Thymus (tissue), 11 donors: ENCODE measurements around the gene EPHA2. TPM values are rescaled to one million over a fixed set of nuclear protein-coding genes. Genes with fewer than 3 reads are reported as not detected.

Source experiments
- DNase-seq, 9 donors: peaks; one replicate each; pipeline ENCODE4 v3.0.0-alpha.2; 2013; ENCODE audit warnings: low spot score in 9 of 9, low read depth in 6 of 9, missing footprints in 1 of 9
- H3K27ac ChIP-seq, 2 donors: one replicate each; pipeline ENCODE4 v1.5.1; 2013; ENCODE audit warnings: control low read depth in 1 of 2, low read depth in 1 of 2, low read length in 1 of 2, mild to moderate bottlenecking in 1 of 2, moderate library complexity in 1 of 2
- H3K27me3 ChIP-seq, 2 donors: one replicate each; pipeline ENCODE4 v1.5.1; 2013; ENCODE audit warnings: low read length in 1 of 2; ENCODE audit not compliant: control insufficient read depth in 2 of 2, insufficient read depth in 1 of 2
- H3K36me3 ChIP-seq, 2 donors: one replicate each; pipeline ENCODE4 v1.5.1; 2013; ENCODE audit warnings: low read length in 1 of 2, mild to moderate bottlenecking in 1 of 2, moderate library complexity in 1 of 2; ENCODE audit not compliant: control insufficient read depth in 2 of 2, insufficient read depth in 2 of 2
- H3K4me1 ChIP-seq, 2 donors: one replicate each; pipeline ENCODE4 v1.5.1; 2013; ENCODE audit warnings: low read length in 2 of 2; ENCODE audit not compliant: control insufficient read depth in 2 of 2, insufficient read depth in 2 of 2
- H3K4me3 ChIP-seq, 2 donors: one replicate each; pipeline ENCODE4 v1.5.1; 2013; ENCODE audit warnings: low read length in 2 of 2, control low read depth in 1 of 2, mild to moderate bottlenecking in 1 of 2
- H3K9me3 ChIP-seq, 2 donors: one replicate each; pipeline ENCODE4 v1.5.1; 2013; ENCODE audit warnings: low read length in 1 of 2, mild to moderate bottlenecking in 1 of 2; ENCODE audit not compliant: control insufficient read depth in 2 of 2, insufficient read depth in 1 of 2
- WGBS: extraction: QIAGEN DNeasy Blood & Tissue Kit; methylation state at CpG from one replicate; pipeline ENCODE4 v1.1.7; 2013; 5-methylcytosine and 5-hydroxymethylcytosine counted together
- polyA plus RNA-seq: library from polyadenylated mRNA; stranded (reverse); fragments of 200-250 nt; gene quantifications from one replicate; pipeline ENCODE4 v1.2.3, GENCODE V29; 2013
- total RNA-seq: library from RNA; stranded (reverse); fragments of 120-200 nt; gene quantifications from one replicate; pipeline ENCODE4 v1.2.4, GENCODE V29; 2013
- donor health status: healthy.

The EPHA2 gene
- total and polyA plus RNA-seq, 2 donors = 1.4 to 6.2 TPM

DNA sequence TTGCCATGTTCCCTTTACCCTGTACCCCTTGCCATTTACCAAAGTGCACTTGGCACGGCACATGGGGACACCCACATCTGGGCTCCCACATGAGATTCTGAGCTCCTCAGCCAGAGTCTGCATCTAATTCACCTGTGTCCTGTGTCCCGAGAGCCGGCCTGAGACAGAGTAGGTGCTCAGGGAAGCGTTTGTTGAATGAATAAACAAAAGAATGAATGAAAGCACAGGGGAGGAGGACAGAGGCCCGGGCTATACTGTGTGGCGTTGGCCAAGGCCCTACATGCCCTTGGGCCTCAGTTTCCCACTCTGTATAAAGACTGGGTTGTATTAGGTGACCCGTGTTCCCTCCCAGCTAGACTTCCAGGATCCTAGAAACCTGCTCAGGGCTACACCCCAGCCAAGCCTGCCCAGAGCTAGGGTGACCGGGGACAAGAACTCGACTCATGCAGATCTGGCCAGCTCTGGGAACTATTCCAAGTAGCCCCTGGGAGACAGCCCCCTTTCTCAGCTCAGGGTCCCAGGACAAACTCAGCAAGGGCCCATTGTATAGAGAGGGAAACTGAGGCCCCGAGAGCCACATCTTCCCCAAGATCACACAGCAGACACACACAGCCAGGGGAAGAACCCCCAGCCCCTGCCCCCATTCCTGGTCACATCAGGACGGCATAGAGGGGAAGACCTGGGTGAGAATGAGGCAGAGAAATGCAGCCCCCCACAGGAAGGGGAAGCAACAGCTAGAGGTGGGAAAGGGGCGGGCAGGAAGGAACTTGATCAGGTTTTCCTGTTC lies 6.0 kb downstream of the EPHA2 start:
- Histone ChIP-seq H3K36me3 (peaks cover 0 to 3% of the 10 kb centered on the region in 2 donors), H3K27ac (no peak overlapping the region), H3K27me3 (peaks cover 28 to 58% of the 10 kb centered on the region in 2 donors), H3K4me1 (peaks cover 41 to 85% of the 10 kb centered on the region in 2 donors), H3K9me3 (peaks cover 0 to 10% of the 10 kb centered on the region in 2 donors), H3K4me3 (no peak overlapping the region)
- WGBS = 87% methylated on average over 12 of the region's 12 CpGs
- DNase-seq = peak in 1 of 9 donors; percentile 21

GRCh38 chr1:16149146-16149545 lies 6.7 kb downstream of the EPHA2 start:
- peaks cover 0 to 3% of the 10 kb centered on the region in 2 donors for H3K36me3 ChIP-seq
- H3K27ac ChIP-seq = no peak overlapping the region
- 98% methylated on average over 7 of the region's 7 CpGs for WGBS
- H3K27me3 ChIP-seq = peaks cover 21 to 56% of the 10 kb centered on the region in 2 donors
- DNase-seq = no peak
- peaks cover 0 to 4% of the 10 kb centered on the region in 2 donors for H3K9me3 ChIP-seq
- H3K4me3 ChIP-seq = no peak overlapping the region
- H3K4me1 ChIP-seq = peaks cover 36 to 85% of the 10 kb centered on the region in 2 donors

- no peak overlapping the region for H3K4me3 ChIP-seq
- peaks cover 0 to 3% of the 10 kb centered on the region in 2 donors for H3K36me3 ChIP-seq
- H3K4me1 ChIP-seq = peaks cover 31 to 85% of the 10 kb centered on the region in 2 donors
- WGBS = 97% methylated on average over 39 of the region's 39 CpGs
- H3K27me3 ChIP-seq = peaks cover 15 to 50% of the 10 kb centered on the region in 2 donors
- H3K9me3 ChIP-seq = no peaks in the 10 kb centered on the region
- no peak overlapping the region for H3K27ac ChIP-seq
- no peak for DNase-seq
These were observed 7.4 kb downstream of the EPHA2 start for GRCh38 chr1:16148329-16149092.

DNA sequence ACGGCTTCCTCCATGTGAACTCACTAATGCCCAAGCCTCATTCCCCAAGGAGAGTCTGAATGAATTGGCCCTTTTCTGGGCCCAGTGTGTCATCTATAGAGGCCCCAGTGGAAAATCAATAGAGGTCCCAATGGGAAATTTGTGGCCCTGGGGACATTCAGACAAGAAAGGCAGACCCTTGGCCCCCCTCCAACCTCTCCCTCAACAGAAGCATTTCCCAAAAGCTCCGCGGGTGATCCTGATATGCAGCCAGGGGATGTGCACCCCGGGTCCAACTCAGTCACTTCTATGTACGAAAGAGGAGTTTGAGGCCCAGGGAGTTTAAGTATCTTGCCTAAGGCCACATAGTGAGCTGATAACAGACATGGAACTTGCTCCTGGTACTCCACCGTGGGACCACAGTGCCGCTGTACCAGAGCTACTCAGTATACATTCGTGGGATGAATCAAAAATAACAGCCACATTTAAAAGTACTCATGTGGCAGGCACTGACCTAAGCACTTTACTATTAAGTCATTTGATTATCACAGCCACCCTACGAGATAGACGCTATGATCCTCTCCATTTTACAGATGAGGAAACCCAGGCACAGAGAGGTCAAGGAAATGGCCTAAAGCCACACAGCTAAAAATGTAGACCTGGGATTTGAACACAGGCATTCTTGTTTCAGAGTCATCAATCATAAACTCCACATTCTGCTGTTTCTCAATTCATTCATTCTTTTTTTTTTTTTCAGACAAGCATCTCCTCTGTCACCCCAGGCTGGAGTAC lies 8.5 kb downstream of the EPHA2 start:
- DNase-seq = no peak
- Histone ChIP-seq H3K27ac (no peak overlapping the region), H3K4me1 (peaks cover 21 to 77% of the 10 kb centered on the region in 2 donors), H3K4me3 (no peak overlapping the region), H3K9me3 (no peaks in the 10 kb centered on the region), H3K27me3 (peaks cover 5 to 42% of the 10 kb centered on the region in 2 donors), H3K36me3 (peaks cover 0 to 3% of the 10 kb centered on the region in 2 donors)
- 96% methylated on average over 10 of the region's 10 CpGs for WGBS

DNA sequence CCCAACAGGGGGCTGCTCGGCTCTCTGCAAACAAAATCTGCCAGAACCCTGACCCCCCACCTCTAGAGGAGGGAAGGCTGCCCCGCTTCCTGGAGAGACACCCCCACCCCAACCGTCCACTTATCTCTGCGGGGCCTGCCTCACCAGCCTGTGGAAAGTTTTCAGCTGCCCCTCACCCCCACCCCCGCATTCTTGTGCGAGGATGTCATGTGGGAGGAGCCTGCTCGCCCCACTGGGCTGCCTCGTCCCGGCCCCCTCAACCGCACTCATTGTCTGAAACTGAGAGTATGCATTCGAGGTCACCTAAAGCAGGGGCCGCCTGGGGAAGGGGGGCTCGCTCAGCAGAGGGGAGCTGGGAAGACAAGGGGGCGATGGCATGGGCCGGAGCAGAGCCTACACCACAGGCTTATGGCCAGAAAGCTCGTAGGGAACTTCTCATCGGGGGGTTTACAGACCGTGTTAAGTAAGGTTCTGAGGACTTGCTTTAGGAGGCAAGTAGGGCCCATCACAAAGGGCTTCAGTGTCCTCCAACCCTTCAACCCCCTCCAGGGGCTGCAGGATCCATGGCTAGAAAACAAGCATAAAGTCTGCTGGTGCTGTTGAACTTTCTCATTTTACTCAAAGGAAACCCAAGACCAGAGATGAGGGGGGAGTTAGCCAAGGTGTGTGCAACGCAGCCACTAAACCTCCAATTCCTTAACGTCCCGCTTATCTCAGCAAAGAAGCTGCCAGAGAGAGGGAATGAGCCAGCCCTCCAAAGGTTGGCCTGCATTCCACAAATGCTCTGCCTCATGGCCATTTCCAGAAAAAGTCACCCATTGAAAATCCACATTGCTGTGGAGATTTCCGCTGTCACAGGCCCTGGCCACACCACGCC lies 9.4 kb downstream of the EPHA2 start:
- no peak overlapping the region for H3K4me3 ChIP-seq
- no peaks in the 10 kb centered on the region for H3K9me3 ChIP-seq
- peak overlapping the region; percentile 25 to 66 for H3K27ac ChIP-seq
- peaks cover 19 to 77% of the 10 kb centered on the region in 2 donors for H3K4me1 ChIP-seq
- peak in 1 of 9 donors; percentile 47 for DNase-seq
- H3K27me3 ChIP-seq = peaks cover 5 to 35% of the 10 kb centered on the region in 2 donors
- WGBS = 85% methylated on average over 23 of the region's 23 CpGs
- peaks cover 0 to 3% of the 10 kb centered on the region in 2 donors for H3K36me3 ChIP-seq

GRCh38 chr1:16145662-16146278 lies 10.1 kb downstream of the EPHA2 start:
- Histone ChIP-seq H3K4me1 (peaks cover 18 to 77% of the 10 kb centered on the region in 2 donors), H3K4me3 (no peak overlapping the region), H3K27me3 (peaks cover 5 to 30% of the 10 kb centered on the region in 2 donors), H3K27ac (peak overlapping the region; percentile 53 to 66), H3K36me3 (peaks cover 0 to 3% of the 10 kb centered on the region in 2 donors), H3K9me3 (no peaks in the 10 kb centered on the region)
- DNase-seq = no peak
- 88% methylated on average over 26 of the region's 26 CpGs for WGBS

DNA sequence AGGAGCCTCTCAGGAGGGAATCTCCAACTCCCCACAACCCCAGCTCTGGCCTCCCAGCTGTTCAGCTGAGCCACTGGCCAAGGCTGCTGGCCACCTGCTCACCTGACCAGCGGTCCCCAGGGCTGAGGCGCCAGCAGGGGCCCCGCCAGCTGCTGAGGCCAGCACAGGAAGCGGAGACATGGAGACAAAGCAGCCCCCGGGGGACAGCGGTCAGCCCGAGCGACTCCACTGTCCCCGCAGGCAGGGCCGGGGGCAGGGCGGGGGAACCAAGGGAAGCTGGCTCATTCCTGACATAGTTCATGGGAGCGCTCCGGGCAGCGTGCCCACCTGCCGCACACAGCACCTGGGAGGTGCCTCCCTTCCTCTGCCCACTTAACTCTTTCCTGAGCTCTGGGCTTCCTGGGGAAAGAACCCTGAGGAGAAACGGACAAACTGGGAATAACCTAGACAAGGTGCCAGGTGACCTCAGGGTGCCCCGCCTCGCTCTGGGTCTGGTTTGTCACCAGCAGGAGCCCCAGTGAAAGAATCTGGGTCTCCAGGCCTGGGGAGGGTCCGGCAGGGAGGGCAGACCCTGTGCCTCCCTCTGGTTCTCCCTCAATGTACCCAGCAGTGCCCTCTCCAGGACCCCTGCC lies 10.7 kb downstream of the EPHA2 start:
- no peaks in the 10 kb centered on the region for H3K9me3 ChIP-seq
- H3K27ac ChIP-seq = peak overlapping the region; percentile 4 to 37
- peaks cover 0 to 3% of the 10 kb centered on the region in 2 donors for H3K36me3 ChIP-seq
- H3K27me3 ChIP-seq = peaks cover 5 to 30% of the 10 kb centered on the region in 2 donors
- no peak for DNase-seq
- no peak overlapping the region for H3K4me3 ChIP-seq
- peaks cover 17 to 77% of the 10 kb centered on the region in 2 donors for H3K4me1 ChIP-seq
- 88% methylated on average over 19 of the region's 19 CpGs for WGBS
